Activated CD4-positive, CD25-positive, alpha-beta regulatory T cell treated with anti-CD3 and anti-CD28 coated beads, Interleukin-2, amount 50 U/mL, for 24 hours (primary cell): ENCODE measurements around the gene SLC41A3.
"Not testable (repeated sequence)": the region's sequence is repeated elsewhere in the genome, so short reads cannot be mapped to it uniquely, and the experiment has no call there.

Experiments
- ATAC-seq, 2 donors: fragments of 150-1000 bp; cut with Tn5 transposase; one replicate each; pipeline ENCODE4 v1.10.0; 2021; ENCODE audit warnings: mild to moderate bottlenecking in 1 of 2, moderate library complexity in 1 of 2

SLC41A3 gene

GRCh38 chr3:126080970-126081369, 3.0 kb downstream of the SLC41A3 start:
- ATAC-seq: no peak

- ATAC-seq: no peak
Measured at GRCh38 chr3:126078866-126079265, 5.1 kb downstream of the SLC41A3 start.

- ATAC-seq: no peak
Measured at GRCh38 chr3:126077754-126078153, 6.2 kb downstream of the SLC41A3 start.

GRCh38 chr3:126076140-126076539, 7.8 kb downstream of the SLC41A3 start:
- ATAC-seq: no peak

GRCh38 chr3:126070146-126070545, 13.8 kb downstream of the SLC41A3 start:
- ATAC-seq: no peak

- no peak for ATAC-seq
Measured at GRCh38 chr3:126067959-126068358, 16.0 kb downstream of the SLC41A3 start.

- not testable (repeated sequence) for ATAC-seq
Measured at GRCh38 chr3:126066676-126067075, 17.2 kb downstream of the SLC41A3 start.

GRCh38 chr3:126065876-126066275, 18.0 kb downstream of the SLC41A3 start:
- ATAC-seq: no peak

- ATAC-seq: no peak
Measured at GRCh38 chr3:126064627-126065258, 19.2 kb downstream of the SLC41A3 start.

GRCh38 chr3:126063358-126063965, 20.5 kb downstream of the SLC41A3 start:
- no peak for ATAC-seq

- no peak for ATAC-seq
Measured at GRCh38 chr3:126061301-126062032, 22.5 kb downstream of the SLC41A3 start.

GRCh38 chr3:126060613-126061145, 23.2 kb downstream of the SLC41A3 start:
- ATAC-seq: no peak

- no peak for ATAC-seq
Measured at GRCh38 chr3:126058666-126059065, 25.3 kb downstream of the SLC41A3 start.

- ATAC-seq: no peak
Measured at GRCh38 chr3:126057936-126058335, 26.0 kb downstream of the SLC41A3 start.

GRCh38 chr3:126057501-126057819, 26.5 kb downstream of the SLC41A3 start:
- ATAC-seq: no peak

- no peak for ATAC-seq
Measured at GRCh38 chr3:126056681-126057500, 27.0 kb downstream of the SLC41A3 start.

GRCh38 chr3:126056088-126056487, 27.8 kb downstream of the SLC41A3 start:
- no peak for ATAC-seq

GRCh38 chr3:126054870-126055269, 29.1 kb downstream of the SLC41A3 start:
- ATAC-seq: no peak

- peak; percentile 57 to 70 for ATAC-seq
Measured at GRCh38 chr3:126053949-126054569, 29.9 kb downstream of the SLC41A3 start.

GRCh38 chr3:126053513-126053912, 30.4 kb downstream of the SLC41A3 start:
- peak; percentile 61 to 64 for ATAC-seq

GRCh38 chr3:126052196-126053058, 31.5 kb downstream of the SLC41A3 start:
- ATAC-seq: peak in 1 of 2 donors; percentile 44
